Lower lobe of right lung (tissue), 2 donors: ENCODE data around the gene RIMKLB. TPM values are rescaled to one million over a fixed set of nuclear protein-coding genes. Genes with fewer than 3 reads are reported as not detected.

Experiments
- ATAC-seq, 2 donors: fragments of 200-7000 bp; cut with Tn5 transposase; one replicate each; pipeline ENCODE4 v1.9.1; 2020 to 2022; ENCODE audit warnings: mild to moderate bottlenecking in 2 of 2, moderate library complexity in 2 of 2
- DNase-seq: peaks from one replicate; pipeline ENCODE4 v3.0.0-alpha.2; 2020
- H3K27ac ChIP-seq: fragments of 200-600 bp; one replicate; pipeline ENCODE4 v1.8.0; 2022
- H3K27me3 ChIP-seq: fragments of 200-600 bp; one replicate; pipeline ENCODE4 v1.8.0; 2022; ENCODE audit warnings: low read depth
- H3K36me3 ChIP-seq: fragments of 200-600 bp; one replicate; pipeline ENCODE4 v1.8.0; 2022; ENCODE audit warnings: mild to moderate bottlenecking
- H3K4me1 ChIP-seq: fragments of 200-600 bp; one replicate; pipeline ENCODE4 v1.8.0; 2022
- H3K4me3 ChIP-seq: fragments of 200-600 bp; one replicate; pipeline ENCODE4 v1.8.0; 2022; ENCODE audit warnings: mild to moderate bottlenecking
- H3K9me3 ChIP-seq: fragments of 200-600 bp; one replicate; pipeline ENCODE4 v1.8.0; 2022
- CTCF ChIP-seq: fragments of 200-600 bp; IDR thresholded peaks from one replicate; pipeline ENCODE4 v1.8.0; 2022; ENCODE audit warnings: antibody characterized with exemption, mild to moderate bottlenecking
- intact Hi-C: fragments of 100-400 bp; cut with DNase I; formaldehyde crosslinking; loops from one replicate; pipeline ENCODE4 v1.11.0; 2022
- total RNA-seq: library from RNA; stranded (reverse); fragmentation: NEBNext Ultra II Directional; extraction: Animal tissue kit (Norgen Biotek cat#: 25700); gene quantifications from one replicate; pipeline ENCODE4 v1.2.1, GENCODE V29; 2021
- donor health status: DM: no; HTN: yes; CAD: no; lungs with severe emphysema.

The RIMKLB gene
- total RNA-seq, 1 donor from 2014 or later: 30.5 TPM

GRCh38 chr12:8668441-8668840 lies 29.4 kb upstream of the RIMKLB start:
- Histone ChIP-seq H3K27ac (no peak overlapping the region), H3K4me1 (no peaks in the 10 kb centered on the region), H3K27me3 (no peaks in the 10 kb centered on the region), H3K9me3 (no peaks in the 10 kb centered on the region), H3K4me3 (no peak overlapping the region), H3K36me3 (no peaks in the 10 kb centered on the region)
- intact Hi-C loops: no loop called here
- no peak for TF ChIP-seq CTCF
- ATAC-seq (no peak), DNase-seq (no peak)

- H3K27me3 ChIP-seq: no peaks in the 10 kb centered on the region
- intact Hi-C loops: no loop called here
- H3K4me3 ChIP-seq: no peak overlapping the region
- H3K27ac ChIP-seq: no peak overlapping the region
- no peak for DNase-seq
- H3K36me3 ChIP-seq: no peaks in the 10 kb centered on the region
- no peak for TF ChIP-seq CTCF
- H3K9me3 ChIP-seq: no peaks in the 10 kb centered on the region
- ATAC-seq: no peak
- no peaks in the 10 kb centered on the region for H3K4me1 ChIP-seq
Observed at GRCh38 chr12:8672381-8672780, 25.4 kb upstream of the RIMKLB start.

- no peak for ATAC-seq
- Histone ChIP-seq H3K9me3 (no peaks in the 10 kb centered on the region), H3K36me3 (no peaks in the 10 kb centered on the region), H3K27me3 (no peaks in the 10 kb centered on the region), H3K27ac (no peak overlapping the region), H3K4me1 (no peaks in the 10 kb centered on the region), H3K4me3 (no peak overlapping the region)
- intact Hi-C loops: no loop called here
- TF ChIP-seq CTCF: no peak
- DNase-seq: no peak
Observed at GRCh38 chr12:8675591-8676036, 22.2 kb upstream of the RIMKLB start.

- no peak for DNase-seq
- no peak overlapping the region for H3K4me3 ChIP-seq
- H3K4me1 ChIP-seq: peaks cover 2% of the 10 kb centered on the region
- ATAC-seq: no peak
- H3K36me3 ChIP-seq: no peaks in the 10 kb centered on the region
- no peak overlapping the region for H3K27ac ChIP-seq
- H3K9me3 ChIP-seq: no peaks in the 10 kb centered on the region
- H3K27me3 ChIP-seq: no peaks in the 10 kb centered on the region
- no peak for TF ChIP-seq CTCF
- intact Hi-C loops: no loop called here
Observed at GRCh38 chr12:8676651-8677050, 21.1 kb upstream of the RIMKLB start.

GRCh38 chr12:8677362-8677761 lies 20.4 kb upstream of the RIMKLB start:
- no peak for DNase-seq

More at GRCh38 chr12:8677362-8677761, 20.4 kb upstream of the RIMKLB start:
- intact Hi-C loops: no loop called here
- Histone ChIP-seq H3K4me3 (no peak overlapping the region), H3K27me3 (no peaks in the 10 kb centered on the region), H3K9me3 (no peaks in the 10 kb centered on the region), H3K36me3 (no peaks in the 10 kb centered on the region), H3K27ac (no peak overlapping the region), H3K4me1 (peaks cover 9% of the 10 kb centered on the region)
- ATAC-seq: no peak
- TF ChIP-seq CTCF: no peak
